ENCODE data around the gene C1GALT1C1L.
"Not testable (repeated sequence)": the region's sequence is repeated elsewhere in the genome, so short reads cannot be mapped to it uniquely, and the experiment has no call there.

The C1GALT1C1L gene

DNA sequence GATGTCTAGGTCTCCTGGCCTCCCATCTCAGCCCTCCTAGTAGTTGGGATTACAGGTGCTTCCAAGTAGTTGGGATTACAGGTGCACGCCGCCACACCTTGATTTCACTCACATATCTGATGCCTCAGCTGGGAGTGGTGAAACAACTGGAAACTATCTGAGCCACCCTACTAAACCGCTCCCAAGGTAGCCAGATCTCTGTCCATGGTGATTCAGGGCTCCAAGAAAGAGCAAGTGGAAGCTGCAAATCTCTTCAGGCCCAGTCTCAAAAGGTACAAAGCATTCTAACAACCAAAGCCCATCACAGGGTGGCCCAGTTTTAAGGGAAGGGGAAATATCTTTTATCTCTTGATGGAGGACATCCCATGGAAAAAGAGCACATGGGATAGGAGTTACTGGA, 19.0 kb downstream of the C1GALT1C1L start:
- in situ Hi-C loops (cut with HindIII; ENCODE audit: low sequenced_read_pairs): no loop called here

DNA sequence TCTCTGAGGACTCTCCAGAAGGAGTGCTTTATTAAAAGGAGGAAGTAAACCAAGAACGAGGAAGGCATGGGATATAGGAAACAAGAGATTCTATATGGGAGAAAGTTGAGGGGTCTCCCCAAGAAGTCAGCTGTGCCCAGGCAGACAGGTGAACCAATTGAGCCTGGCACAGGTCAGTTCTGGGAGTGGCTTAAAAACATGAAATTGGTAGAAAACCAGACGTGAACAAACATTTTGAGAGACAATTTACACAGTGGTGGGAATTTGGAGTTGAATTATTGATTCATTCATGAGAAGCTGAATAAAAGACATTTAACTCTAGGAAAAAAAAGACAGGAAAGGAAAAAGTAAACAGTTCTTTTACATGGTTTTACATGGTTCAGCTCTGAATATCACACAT, 22.7 kb downstream of the C1GALT1C1L start:
- in situ Hi-C loops (cut with HindIII; ENCODE audit: low sequenced_read_pairs): no loop called here

DNA sequence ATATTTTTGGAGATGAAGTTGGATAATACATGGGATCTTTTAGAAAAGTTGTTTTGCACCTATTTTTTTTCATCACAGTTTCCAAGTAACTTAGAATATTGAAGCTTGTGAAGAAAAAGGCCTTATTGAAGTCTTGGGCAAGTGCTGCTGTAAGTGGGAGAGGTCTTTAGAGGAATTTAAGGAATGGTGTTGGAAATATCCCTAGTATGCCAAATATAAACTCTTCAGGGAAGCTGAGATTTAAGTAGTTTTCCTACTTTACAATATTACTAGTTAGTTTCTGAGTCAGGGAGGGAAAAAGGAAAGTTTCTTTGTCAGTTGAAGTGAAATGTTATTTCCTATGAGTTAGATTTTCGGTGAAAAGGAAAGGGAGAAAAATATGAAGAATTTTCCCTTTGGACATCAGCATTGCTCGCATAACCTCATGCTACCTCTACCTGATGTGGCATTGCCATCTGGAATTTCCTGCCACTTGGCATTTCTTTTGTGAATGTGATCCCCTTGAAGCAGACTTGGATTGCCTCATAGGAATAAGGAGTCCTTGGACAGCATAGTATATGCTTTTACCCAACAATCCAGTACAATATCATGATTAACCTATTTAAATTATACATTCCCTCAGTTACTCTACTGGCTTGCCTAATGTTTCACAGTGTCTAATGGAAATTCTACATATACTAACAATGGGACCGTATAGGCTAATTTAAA, 27.1 kb downstream of the C1GALT1C1L start:
- in situ Hi-C loops (cut with HindIII; ENCODE audit: low sequenced_read_pairs): no loop called here

DNA sequence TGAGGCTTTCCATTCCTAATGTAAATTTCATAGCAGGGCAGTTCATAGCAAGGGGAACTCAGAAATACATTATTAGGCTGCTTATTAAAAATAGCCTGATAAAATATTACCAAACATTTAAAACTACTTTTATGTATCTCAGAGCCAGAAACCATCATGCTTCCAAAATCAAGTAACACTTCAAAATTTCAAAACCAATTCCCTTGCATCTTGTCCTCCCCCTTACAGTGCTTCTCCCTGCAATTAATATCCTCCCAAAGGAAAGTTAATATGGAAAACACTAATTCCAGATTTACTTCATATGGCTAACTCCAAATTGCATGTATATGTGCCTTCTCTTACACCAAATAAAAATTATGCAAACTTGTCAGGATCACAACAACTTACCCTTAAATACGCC, 32.5 kb downstream of the C1GALT1C1L start:
- in situ Hi-C loops (cut with HindIII; ENCODE audit: low sequenced_read_pairs): no loop called here

DNA sequence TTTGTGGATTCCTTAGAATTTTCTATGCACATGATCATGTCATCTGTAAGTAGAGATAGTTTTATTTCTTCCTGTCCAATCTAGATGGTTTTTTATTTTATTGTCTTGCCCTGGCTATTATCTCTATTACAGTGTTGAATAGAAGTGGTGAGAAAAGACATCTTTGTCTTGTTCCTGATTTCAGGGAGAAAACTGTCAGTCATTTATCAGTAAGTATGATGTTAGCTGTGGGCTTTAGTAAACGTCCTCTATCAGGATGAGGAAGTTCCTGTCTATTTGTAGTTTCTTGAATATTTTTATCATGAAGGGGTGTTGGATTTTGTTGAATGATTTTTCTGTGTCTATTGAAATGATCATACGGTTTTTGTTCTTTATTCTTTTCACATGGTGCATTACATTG, 33.9 kb downstream of the C1GALT1C1L start:
- in situ Hi-C loops (cut with HindIII; ENCODE audit: low sequenced_read_pairs): no loop called here

DNA sequence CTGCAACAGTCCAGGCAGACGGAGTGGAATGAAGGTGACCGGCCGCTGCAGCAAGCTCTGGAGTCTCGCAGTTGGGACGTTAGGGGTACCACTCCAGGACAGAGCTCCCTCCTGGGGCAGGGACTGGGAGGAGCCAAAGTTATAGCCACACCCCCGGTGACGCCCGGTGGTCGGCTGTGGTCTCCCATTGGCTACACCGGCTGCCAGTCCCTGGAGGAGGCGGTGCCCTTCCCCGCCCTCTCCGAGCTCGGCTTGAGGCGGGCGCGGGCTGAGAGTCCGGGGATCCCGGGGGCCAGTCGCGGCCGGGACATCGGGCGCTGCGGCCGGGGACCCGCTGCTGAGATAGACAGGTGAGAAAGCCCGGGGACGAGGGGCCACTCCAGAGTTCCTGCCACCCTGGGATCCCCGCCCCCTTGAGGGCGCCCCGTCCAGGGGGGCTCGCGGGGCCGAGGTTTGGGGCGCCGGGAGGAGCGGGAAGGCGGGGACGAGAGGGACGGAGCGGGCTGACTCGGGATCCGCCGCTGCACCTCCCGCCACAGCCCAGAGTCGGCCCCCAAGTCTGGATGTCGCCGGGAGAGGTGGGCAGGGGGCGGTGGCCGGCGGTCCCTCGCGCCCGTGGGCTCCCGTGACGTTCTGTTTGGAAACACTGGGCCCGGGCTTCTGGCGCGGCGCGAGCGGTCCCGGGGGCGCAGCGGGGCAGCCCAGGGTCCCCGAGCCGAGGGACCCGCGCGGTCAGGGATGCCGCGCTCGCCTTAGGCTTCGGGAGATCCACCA, 39.0 kb downstream of the C1GALT1C1L start, which contains the start of gene PLEKHH2:
TSS of gene PLEKHH2 (plus strand) at position 231 of the 774 bp plus-strand sequence. CDS start 7,414 bp downstream, outside the sequence.
- in situ Hi-C loops (cut with HindIII; ENCODE audit: low sequenced_read_pairs): no loop called here

DNA sequence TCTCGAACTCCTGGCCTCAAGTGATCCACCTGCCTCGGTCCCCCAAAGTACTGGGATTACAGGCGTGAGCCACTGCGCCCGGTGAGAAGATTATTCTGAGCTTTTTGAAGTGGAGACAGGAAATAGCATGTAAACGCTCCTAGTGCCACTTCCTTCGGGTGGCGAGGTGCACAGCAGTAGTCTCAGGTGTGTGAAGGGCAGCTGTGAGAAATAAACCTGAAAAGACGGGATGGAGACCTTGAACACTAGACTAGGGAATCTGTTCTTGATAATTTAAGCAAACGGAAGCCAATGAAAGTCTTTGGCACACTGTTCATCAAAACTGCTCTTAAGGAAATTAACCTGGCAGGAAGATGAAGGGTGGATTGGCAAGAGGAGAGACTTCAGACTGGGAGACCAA, 39.6 kb downstream of the C1GALT1C1L start:
- in situ Hi-C loops (cut with HindIII; ENCODE audit: low sequenced_read_pairs): no loop called here

DNA sequence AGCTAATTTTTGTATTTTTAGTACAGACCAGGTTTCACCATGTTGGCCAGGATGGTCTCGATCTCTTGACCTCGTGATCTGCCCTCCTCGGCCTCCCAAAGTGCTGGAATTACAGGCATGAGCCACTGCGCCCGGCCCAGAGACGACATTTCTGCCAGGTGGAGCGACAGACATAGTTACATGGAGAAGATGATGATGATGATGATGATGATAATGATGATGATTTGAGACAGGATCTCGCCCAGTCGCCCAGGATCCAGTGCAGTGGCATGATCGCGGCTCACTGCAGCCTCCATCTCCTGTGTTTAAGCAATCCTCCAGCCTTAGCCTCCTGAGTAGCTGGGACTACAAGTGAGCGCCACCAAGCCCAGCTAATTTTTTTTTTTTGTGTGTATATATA, 40.1 kb downstream of the C1GALT1C1L start:
- in situ Hi-C loops (cut with HindIII; ENCODE audit: low sequenced_read_pairs): not testable (repeated sequence)

DNA sequence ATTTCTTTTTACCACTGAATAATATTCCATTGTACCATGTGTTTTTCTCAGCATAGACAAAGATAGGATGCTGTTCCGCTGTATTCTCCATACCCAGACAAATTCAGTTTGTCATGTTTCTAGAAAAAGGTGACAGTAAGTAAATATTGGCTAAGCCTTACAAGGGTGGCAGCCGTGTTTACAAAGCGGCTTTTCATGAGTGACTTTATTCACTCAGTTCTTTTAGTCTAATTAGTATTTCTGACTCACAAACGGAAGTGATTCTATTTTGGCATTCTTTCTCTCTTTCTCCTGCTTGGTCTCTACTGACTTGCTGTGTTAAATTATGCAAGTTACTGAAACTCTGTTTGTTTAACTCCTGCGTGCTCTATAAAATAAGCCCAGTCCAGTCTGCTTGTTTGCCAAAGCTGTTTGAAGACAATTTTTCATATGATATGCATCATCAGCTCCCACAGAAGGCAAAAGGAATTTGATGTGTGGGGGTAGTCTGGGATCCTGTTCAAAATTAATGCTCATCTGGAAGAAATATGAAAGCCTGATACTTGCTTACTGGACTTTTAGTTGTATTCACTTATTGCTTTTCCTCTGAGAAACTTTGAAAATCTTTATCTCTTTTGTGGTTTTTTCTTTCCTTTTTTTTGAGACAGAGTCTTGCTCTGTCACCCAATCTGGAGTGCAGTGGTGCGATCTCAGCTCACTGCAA, 41.5 kb downstream of the C1GALT1C1L start:
- in situ Hi-C loops (cut with HindIII; ENCODE audit: low sequenced_read_pairs): no loop called here

DNA sequence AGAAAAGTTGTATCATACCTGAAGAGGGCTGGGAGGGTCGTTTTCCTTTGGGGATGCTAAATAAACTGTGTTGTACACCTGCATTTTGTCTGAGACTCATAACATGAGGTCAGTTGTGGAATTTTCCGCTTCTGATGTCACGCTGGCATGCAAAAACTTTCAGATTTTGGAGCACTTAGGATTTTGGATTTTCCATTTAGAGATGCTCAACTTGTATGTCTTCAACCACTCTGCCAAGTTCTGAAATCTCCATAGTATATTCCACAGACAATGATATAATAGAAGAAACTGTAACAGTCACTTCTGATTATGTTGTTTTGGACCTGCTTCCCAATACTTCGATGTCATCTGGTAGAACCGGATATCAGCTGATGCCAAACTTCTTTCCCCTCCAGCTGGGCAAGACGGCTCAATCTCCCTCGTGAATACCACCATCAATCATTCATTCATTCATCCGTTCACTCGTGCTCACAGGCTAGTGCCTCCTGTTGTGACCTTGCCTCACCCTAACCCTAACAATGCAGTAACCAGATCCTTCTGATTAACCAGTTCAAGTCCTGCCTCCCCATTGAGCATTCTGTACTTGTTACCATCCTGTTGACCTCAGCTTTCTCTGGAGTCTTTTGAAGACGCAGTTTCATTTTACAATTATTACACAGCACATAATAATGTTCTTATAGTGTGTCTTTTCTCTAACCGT, 44.5 kb downstream of the C1GALT1C1L start:
- in situ Hi-C loops (cut with HindIII; ENCODE audit: low sequenced_read_pairs): no loop called here

Data from DLD1 (cell line).